Brain pericyte (primary cell): ENCODE measurements around the gene CDCA4.

Experiments used
- DNase-seq: peaks from one replicate; pipeline ENCODE4 v3.0.0-alpha.2; 2012; ENCODE audit warnings: low read depth, low spot score

The CDCA4 gene

GRCh38 chr14:105014631-105015030, 6.3 kb downstream of the CDCA4 start:
- DNase-seq = no peak

- DNase-seq = no peak
These were observed 6.9 kb downstream of the CDCA4 start for GRCh38 chr14:105014032-105014431.

GRCh38 chr14:105013150-105013785, 7.6 kb downstream of the CDCA4 start:
- DNase-seq = no peak

- no peak for DNase-seq
These were observed 8.5 kb downstream of the CDCA4 start for GRCh38 chr14:105012171-105012985.

- DNase-seq = no peak
These were observed 9.4 kb downstream of the CDCA4 start for GRCh38 chr14:105011312-105011990.

- no peak for DNase-seq
These were observed 10.0 kb downstream of the CDCA4 start for GRCh38 chr14:105010891-105011291.

GRCh38 chr14:105010106-105010505, 10.8 kb downstream of the CDCA4 start:
- no peak for DNase-seq

- DNase-seq = no peak
These were observed 13.2 kb downstream of the CDCA4 start for GRCh38 chr14:105007593-105008264.

- DNase-seq = no peak
These were observed 13.9 kb downstream of the CDCA4 start for GRCh38 chr14:105006831-105007592.

GRCh38 chr14:105005929-105006830, 14.7 kb downstream of the CDCA4 start:
- DNase-seq = no peak

- DNase-seq = no peak
These were observed 15.5 kb downstream of the CDCA4 start for GRCh38 chr14:105005329-105005928.

GRCh38 chr14:104999361-104999760, 21.5 kb downstream of the CDCA4 start:
- DNase-seq = no peak

- no peak for DNase-seq
These were observed 22.1 kb downstream of the CDCA4 start for GRCh38 chr14:104998801-104999200.

- DNase-seq = no peak
These were observed 24.4 kb downstream of the CDCA4 start for GRCh38 chr14:104996483-104996882.

GRCh38 chr14:104996032-104996431, 24.9 kb downstream of the CDCA4 start:
- DNase-seq = no peak

- no peak for DNase-seq
These were observed 25.9 kb downstream of the CDCA4 start for GRCh38 chr14:104994978-104995377.

GRCh38 chr14:104993808-104994591, 26.9 kb downstream of the CDCA4 start:
- DNase-seq = no peak

GRCh38 chr14:104993306-104993705, 27.6 kb downstream of the CDCA4 start:
- DNase-seq = no peak

GRCh38 chr14:104992501-104992900, 28.4 kb downstream of the CDCA4 start:
- no peak for DNase-seq
